OCI-LY1 (cell line): ENCODE results near the gene MARCKSL1.
"Not testable (repeated sequence)": the region's sequence is repeated elsewhere in the genome, so short reads cannot be mapped to it uniquely, and the experiment has no call there.

Source experiments
- H2AFZ ChIP-seq: fragments of 200-600 bp; sonication (generic), shearing (Covaris generic); 2 replicates; pipeline ENCODE4 v1.6.0; 2014; ENCODE audit warnings: antibody characterized with exemption, mild to moderate bottlenecking, low read length
- H3F3A ChIP-seq: fragments of 200-600 bp; sonication (generic), shearing (Covaris generic); 2 replicates; pipeline ENCODE4 v1.6.0; 2014; ENCODE audit warnings: mild to moderate bottlenecking, antibody characterized with exemption, low read length, moderate library complexity; ENCODE audit not compliant: insufficient read depth
- H3K27ac ChIP-seq: fragments of 200-600 bp; sonication (generic); 2 replicates; pipeline ENCODE4 v1.5.1; 2014; ENCODE audit warnings: low read length, mixed run types, mild to moderate bottlenecking, low read depth; ENCODE audit not compliant: poor library complexity, severe bottlenecking
- H3K27me3 ChIP-seq: fragments of 200-600 bp; sonication (generic); 2 replicates; pipeline ENCODE4 v1.6.0; 2014; ENCODE audit warnings: antibody characterized with exemption, mild to moderate bottlenecking, low read length, moderate library complexity; ENCODE audit not compliant: insufficient read depth
- H3K36me3 ChIP-seq: fragments of 200-600 bp; sonication (generic); 2 replicates; pipeline ENCODE4 v1.6.1; 2014; ENCODE audit warnings: mild to moderate bottlenecking, antibody characterized with exemption, low read length, moderate library complexity, mixed read lengths; ENCODE audit not compliant: insufficient read depth
- H3K4me1 ChIP-seq: fragments of 200-600 bp; sonication (generic); 2 replicates; pipeline ENCODE4 v1.5.1; 2014; ENCODE audit warnings: mild to moderate bottlenecking, low read length, moderate library complexity; ENCODE audit not compliant: insufficient read depth, severe bottlenecking
- H3K4me2 ChIP-seq: fragments of 200-600 bp; sonication (generic), shearing (Covaris generic); 2 replicates; pipeline ENCODE4 v1.6.1; 2014; ENCODE audit warnings: low read length
- H3K4me3 ChIP-seq: fragments of 200-600 bp; sonication (generic); 2 replicates; pipeline ENCODE4 v1.5.1; 2014; ENCODE audit warnings: low read length, low read depth, mild to moderate bottlenecking, mixed read lengths; ENCODE audit not compliant: poor library complexity, severe bottlenecking
- H3K79me2 ChIP-seq: fragments of 200-600 bp; shearing (Covaris generic); 2 replicates; pipeline ENCODE4 v1.6.1; 2016; ENCODE audit warnings: mixed run types, low read length, mixed read lengths; ENCODE audit not compliant: insufficient read depth
- H3K9ac ChIP-seq: fragments of 200-600 bp; sonication (generic), shearing (Covaris generic); 2 replicates; pipeline ENCODE4 v1.6.1; 2014; ENCODE audit warnings: mild to moderate bottlenecking, low read length, mixed read lengths
- H3K9me2 ChIP-seq: fragments of 200-600 bp; sonication (generic), shearing (Covaris generic); 2 replicates; pipeline ENCODE4 v1.6.1; 2014; ENCODE audit warnings: low read depth, mild to moderate bottlenecking, low read length, mixed read lengths
- H3K9me3 ChIP-seq: fragments of 200-600 bp; shearing (Covaris generic); 2 replicates; pipeline ENCODE4 v1.6.1; 2014; ENCODE audit warnings: low read length, mixed read lengths
- H4K20me1 ChIP-seq: fragments of 200-600 bp; sonication (generic), shearing (Covaris generic); 2 replicates; pipeline ENCODE4 v1.6.0; 2016; ENCODE audit warnings: mild to moderate bottlenecking, low read length; ENCODE audit not compliant: insufficient read depth
- EZH2 ChIP-seq: fragments of 200-600 bp; sonication (generic), shearing (Covaris generic); IDR thresholded peaks from 2 replicates; pipeline ENCODE4 v1.8.0; 2017; ENCODE audit warnings: borderline replicate concordance, mixed run types, mild to moderate bottlenecking, antibody characterized with exemption, low read length, moderate library complexity, mixed read lengths
- TF ChIP-seq, protein P1 (sequence below): fragments of 200-600 bp; sonication (generic), shearing (Covaris generic); IDR thresholded peaks from 2 replicates; pipeline ENCODE4 v1.5.1; 2017; ENCODE audit warnings: mild to moderate bottlenecking, antibody characterized with exemption, low read length, moderate library complexity, mixed read lengths

MARCKSL1 gene

DNA sequence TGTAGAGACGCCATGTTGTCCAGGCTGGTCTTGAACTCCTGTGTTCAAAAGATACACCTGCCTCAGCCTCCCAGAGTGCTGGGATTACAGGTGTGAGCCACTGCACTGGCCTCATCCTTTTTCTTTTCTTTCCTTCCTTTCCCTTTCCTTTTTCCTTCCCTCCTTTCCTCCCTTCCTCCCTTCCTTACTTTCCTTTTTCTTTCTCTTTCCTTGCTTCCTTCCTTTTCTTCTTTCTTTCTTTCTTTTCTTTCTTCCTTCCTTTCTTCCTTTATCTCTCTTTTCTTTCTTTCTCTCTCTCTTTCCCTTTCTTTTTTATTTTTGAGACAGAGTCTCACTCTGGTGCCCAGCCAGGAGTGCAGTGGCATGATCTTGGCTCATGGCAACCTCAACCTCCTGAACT, 20.4 kb upstream of the MARCKSL1 start:
- H3K9me2 ChIP-seq: no peaks in the 10 kb centered on the region
- H3K4me2 ChIP-seq: no peak overlapping the region
- TF ChIP-seq EZH2: no peak
- TF ChIP-seq, protein P1, sequence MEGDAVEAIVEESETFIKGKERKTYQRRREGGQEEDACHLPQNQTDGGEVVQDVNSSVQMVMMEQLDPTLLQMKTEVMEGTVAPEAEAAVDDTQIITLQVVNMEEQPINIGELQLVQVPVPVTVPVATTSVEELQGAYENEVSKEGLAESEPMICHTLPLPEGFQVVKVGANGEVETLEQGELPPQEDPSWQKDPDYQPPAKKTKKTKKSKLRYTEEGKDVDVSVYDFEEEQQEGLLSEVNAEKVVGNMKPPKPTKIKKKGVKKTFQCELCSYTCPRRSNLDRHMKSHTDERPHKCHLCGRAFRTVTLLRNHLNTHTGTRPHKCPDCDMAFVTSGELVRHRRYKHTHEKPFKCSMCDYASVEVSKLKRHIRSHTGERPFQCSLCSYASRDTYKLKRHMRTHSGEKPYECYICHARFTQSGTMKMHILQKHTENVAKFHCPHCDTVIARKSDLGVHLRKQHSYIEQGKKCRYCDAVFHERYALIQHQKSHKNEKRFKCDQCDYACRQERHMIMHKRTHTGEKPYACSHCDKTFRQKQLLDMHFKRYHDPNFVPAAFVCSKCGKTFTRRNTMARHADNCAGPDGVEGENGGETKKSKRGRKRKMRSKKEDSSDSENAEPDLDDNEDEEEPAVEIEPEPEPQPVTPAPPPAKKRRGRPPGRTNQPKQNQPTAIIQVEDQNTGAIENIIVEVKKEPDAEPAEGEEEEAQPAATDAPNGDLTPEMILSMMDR: no peak
- H3K4me1 ChIP-seq: peaks cover 16% of the 10 kb centered on the region
- no peaks in the 10 kb centered on the region for H4K20me1 ChIP-seq
- H3K4me3 ChIP-seq: no peak overlapping the region
- no peaks in the 10 kb centered on the region for H3K79me2 ChIP-seq
- H3F3A ChIP-seq: no peaks in the 10 kb centered on the region
- H3K9ac ChIP-seq: no peak overlapping the region
- no peaks in the 10 kb centered on the region for H3K9me3 ChIP-seq
- no peak overlapping the region for H3K27ac ChIP-seq
- H2AFZ ChIP-seq: no peak overlapping the region
- H3K27me3 ChIP-seq: no peaks in the 10 kb centered on the region
- H3K36me3 ChIP-seq: no peaks in the 10 kb centered on the region; the same call in 1 of the 2 replicates

DNA sequence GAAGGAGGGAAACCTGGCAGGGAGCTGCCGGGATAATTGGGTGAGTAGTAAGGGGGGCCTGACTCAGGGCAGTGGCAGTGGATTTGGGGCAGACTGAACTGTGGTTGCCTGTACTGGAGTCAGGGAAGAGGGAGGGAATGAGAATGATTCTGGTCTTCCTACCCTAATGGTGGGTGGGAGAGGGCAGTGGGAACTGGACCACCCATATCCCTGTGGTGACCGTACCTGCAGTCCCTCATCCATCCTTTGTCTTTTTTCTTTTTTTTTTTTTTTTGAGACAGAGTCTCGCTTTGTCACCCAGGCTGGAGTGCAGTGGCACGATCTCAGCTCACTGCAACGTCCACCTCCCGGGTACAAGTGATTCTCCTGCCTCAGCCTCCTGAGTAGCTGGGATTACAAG, 19.7 kb upstream of the MARCKSL1 start:
- H3K9ac ChIP-seq, H3K4me2 ChIP-seq, H3F3A ChIP-seq, H3K4me3 ChIP-seq, H3K9me2 ChIP-seq, H3K36me3 ChIP-seq, H3K27ac ChIP-seq, H3K79me2 ChIP-seq, H2AFZ ChIP-seq, H4K20me1 ChIP-seq, H3K27me3 ChIP-seq, H3K9me3 ChIP-seq: not testable (repeated sequence)
- peaks cover 18% of the 10 kb centered on the region for H3K4me1 ChIP-seq

DNA sequence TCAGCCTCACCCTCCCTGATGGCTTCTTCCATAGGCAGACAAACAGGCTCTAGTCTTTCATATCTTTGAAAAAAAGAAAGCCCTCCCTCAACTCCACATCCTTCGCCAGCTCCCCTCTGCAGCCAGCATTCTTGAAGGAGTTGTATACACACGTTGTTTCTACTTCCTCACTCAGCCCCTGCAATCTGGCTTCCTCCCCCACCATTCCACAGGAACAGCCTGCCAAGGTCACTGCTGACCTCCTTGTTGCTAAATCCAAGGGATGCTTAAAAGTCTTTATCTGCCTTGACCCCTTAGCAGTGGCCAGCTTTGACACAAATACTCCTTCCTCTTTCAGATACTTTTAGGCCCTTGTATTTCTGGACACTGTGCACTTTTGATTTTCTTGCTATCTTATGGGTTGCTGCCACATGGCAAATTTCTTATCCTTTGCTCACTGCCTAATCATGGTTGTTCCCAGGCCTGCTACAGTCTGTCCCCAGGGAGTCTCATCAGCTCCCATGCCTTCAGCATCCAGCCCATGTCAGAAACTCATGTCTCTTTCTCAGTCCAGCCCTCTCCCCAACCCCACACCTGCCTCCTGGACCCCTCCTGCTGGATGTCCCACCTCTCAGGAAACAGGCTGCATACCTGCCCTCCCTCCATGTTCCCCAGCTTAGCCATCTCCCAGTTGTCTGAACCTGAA, 18.0 kb upstream of the MARCKSL1 start:
- no peaks in the 10 kb centered on the region for H4K20me1 ChIP-seq
- no peak for TF ChIP-seq EZH2
- TF ChIP-seq, protein P1: no peak
- no peaks in the 10 kb centered on the region for H3F3A ChIP-seq
- H3K4me1 ChIP-seq: peaks cover 13% of the 10 kb centered on the region
- no peak overlapping the region for H3K4me2 ChIP-seq
- H3K36me3 ChIP-seq: no peaks in the 10 kb centered on the region
- no peak overlapping the region for H3K9ac ChIP-seq
- no peaks in the 10 kb centered on the region for H3K9me2 ChIP-seq
- H3K27me3 ChIP-seq: no peaks in the 10 kb centered on the region
- H3K79me2 ChIP-seq: no peaks in the 10 kb centered on the region
- H3K4me3 ChIP-seq: no peak overlapping the region
- no peak overlapping the region for H3K27ac ChIP-seq
- H3K9me3 ChIP-seq: no peaks in the 10 kb centered on the region
- no peak overlapping the region for H2AFZ ChIP-seq

DNA sequence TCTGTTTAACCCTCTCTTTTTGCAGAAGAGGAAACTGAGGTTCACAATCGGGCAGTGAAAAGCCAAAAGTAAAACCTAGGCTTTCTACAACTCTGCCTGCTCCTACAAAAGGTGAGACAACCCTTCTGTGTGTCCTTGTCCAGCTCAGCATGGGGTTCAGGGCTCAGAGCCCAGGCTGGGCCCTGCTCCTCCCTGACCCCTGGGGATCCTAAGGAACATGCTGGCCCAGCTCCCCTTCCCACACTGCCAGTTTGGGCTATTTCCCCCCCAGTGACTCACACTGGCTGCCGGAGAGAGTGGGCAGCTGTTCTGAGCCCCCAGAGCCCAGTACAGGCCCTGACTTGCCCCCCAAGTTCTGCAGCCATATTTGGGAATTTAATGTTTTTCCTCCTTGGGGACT, 17.4 kb upstream of the MARCKSL1 start:
- H3K27ac ChIP-seq: no peak overlapping the region
- no peaks in the 10 kb centered on the region for H4K20me1 ChIP-seq
- H3K9ac ChIP-seq: no peak overlapping the region
- no peak overlapping the region for H3K4me3 ChIP-seq
- no peaks in the 10 kb centered on the region for H3K9me3 ChIP-seq
- no peaks in the 10 kb centered on the region for H3K36me3 ChIP-seq
- TF ChIP-seq, protein P1: no peak
- TF ChIP-seq EZH2: no peak
- H3F3A ChIP-seq: no peaks in the 10 kb centered on the region
- H3K27me3 ChIP-seq: no peaks in the 10 kb centered on the region
- H2AFZ ChIP-seq: no peak overlapping the region
- no peaks in the 10 kb centered on the region for H3K9me2 ChIP-seq
- no peaks in the 10 kb centered on the region for H3K79me2 ChIP-seq
- H3K4me1 ChIP-seq: peaks cover 13% of the 10 kb centered on the region
- H3K4me2 ChIP-seq: no peak overlapping the region
